HG03196 (cell line): ENCODE results near the gene AQP12B.

ENCODE experiments used
- ATAC-seq: cut with Tn5 transposase; IDR thresholded peaks from one replicate; pipeline ENCODE4 v1.9.1; 2021; ENCODE audit not compliant: unreplicated experiment

The AQP12B gene

DNA sequence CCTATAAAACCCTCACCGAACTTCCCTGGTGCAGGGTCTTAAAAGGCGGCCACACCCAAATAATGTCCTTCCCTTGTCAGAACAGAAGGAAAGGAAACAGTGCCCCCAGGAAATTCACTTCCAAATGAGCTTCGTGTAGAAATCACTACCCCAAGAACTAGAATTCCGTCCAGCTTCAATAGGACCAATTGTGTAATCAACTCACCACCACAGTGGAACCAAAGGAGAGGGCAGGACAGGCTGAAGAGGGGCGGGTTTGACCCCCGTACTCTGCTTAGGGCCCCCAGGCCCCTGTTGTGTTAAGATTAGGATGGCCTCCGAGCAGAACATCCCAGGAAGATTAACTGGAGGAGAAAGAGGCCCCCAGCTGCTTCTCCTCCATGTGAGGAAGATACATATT lies 33.4 kb downstream of the AQP12B start:
- ATAC-seq = no peak

DNA sequence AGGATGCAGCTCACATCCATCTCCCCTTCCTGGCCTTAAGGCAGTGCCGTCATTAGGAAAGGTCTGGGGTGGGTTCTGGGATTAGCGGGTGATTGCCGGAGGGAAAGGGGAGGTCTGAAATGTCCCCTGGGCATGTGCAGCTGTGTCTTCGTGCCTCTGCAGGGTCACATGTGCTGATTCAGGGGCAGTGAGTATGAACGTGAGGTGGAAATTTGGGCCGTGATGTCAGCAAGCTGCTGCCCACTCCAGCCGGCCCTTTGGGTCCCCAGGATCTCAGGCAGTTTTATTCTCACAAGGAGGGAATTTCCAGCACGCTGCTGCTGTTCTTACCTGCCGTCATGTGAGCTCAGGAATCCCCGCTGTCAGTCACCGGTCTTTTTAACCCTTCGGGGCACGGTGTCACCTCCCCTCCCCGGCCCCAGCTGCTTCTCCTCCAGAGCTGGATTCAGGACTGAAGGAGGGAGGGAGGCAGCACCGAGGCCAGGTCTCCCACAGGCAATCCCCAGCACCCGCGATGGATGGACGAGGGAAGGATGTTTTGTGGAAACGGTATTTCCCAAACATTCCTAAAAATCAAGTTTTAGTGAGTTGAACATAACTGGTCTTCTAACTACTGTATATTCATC lies 33.9 kb downstream of the AQP12B start:
- ATAC-seq = no peak

DNA sequence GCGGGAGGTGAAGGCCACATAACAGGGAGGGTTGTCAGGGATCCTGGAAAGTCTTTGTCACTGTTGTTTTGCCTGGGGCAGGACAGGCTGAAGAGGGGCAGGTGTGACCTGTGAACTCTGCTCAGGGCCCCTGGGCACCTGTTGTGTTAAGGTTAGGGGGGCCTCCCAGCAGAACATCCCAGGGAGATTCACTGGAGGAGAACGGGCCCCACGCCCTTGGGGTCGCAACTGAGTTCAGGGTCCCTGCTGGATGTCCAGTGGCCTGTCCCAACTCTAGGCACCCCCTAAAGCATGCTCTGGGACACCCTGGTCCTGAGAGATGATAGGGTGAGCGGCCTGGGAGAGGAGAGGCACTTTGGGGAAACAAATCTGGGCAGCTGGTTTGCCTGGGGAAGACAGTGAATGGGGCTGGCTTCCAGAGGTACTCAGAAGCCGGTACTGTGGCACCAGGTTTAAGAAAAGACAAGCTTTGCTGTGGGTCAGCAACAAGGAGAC lies 34.5 kb downstream of the AQP12B start:
- no peak for ATAC-seq

DNA sequence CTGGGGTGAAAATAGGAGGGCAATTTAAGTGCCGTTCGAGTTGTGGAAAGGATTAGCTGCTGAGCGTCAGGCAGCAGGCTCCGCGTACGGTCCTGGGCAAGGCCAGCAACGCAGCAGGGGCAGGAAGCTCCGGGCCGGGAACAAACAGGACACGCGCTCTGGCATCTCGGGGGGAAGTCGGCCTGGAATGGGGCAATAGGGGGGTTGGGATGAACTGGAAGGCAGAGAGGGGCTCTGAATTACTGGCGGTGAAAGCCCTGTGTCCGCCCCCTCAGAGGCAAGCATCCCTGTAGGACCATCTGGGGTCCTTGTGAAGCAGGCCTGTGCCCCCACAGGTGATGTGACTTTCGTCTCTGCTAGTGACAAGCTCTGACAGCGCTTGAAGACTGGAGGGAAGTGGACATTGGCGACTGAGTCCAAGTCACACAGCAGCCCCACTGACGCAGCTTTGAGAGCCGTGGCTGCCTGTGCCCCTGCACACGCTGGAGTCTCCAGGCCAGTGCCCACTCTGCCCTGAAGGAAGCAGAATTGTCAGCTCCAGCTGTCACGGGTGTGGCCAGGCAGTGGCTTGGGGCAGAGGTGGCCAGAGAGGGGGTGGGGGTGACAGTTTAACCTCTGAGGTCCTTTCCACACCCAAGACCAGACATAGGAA lies 35.1 kb downstream of the AQP12B start:
- no peak for ATAC-seq

DNA sequence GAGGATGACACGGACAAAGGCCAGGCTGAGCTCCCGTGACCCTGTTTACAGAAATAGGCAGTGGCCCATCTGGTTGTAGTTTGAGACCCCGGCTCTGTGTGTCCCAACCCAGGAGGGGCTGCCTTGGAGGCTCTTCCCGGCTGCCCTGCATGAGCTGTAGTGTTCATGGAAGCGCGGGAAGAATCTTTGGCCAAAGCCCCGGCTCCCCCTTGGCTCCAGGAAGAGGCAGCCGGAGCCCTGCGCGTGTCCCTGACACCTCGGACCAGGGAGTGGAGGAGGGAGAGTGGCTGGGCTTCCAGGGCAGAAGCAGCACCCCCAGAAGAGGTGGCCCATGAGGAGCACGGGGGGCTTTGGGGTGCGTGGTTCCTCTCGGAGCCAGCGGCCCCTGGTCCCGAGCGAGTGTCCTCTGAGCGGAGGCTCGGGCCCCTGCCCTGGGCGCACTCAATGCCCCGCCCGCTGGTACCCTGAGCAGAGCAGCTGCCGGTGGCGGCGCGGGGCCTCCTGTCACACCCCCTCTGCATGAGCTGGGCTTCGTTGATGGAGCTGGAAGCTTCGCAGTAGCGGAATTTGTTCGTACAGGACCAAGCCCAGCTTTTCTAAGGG lies 35.7 kb downstream of the AQP12B start:
- no peak for ATAC-seq

DNA sequence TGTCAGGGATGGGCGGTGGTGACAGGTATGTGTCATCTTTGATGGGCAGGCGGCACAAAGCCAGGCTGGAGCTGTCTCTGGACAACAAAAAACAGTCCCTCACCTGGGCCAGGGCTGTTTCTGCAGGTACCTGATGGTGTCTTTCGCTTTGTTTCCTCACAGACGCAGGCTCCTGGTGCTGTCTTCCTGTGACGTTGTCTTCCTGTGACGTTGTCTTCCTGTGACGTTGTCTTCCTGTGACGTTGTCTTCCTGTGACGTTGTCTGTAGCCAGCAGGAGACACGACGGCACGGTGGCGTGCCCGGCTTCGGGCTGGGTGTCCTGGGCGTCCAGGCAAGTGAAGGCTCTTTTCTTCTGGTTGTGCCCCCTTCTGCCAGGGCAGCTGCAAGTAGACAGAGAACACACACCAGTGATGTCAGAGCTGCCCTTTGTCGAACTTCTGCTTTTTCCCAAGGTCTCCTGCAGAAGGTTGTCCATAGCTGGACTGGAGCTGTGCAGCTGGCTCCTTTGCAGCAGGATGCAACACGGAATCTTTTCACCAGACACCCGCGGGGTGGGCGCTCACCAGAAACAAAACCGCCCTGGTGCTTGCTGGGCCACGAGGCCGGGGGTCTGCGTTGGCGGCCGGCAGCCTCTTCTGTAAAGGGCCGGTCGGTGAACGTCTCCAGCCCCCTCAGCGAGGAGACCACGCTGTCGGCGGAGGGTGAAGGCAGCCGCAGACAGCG lies 36.3 kb downstream of the AQP12B start:
- no peak for ATAC-seq

DNA sequence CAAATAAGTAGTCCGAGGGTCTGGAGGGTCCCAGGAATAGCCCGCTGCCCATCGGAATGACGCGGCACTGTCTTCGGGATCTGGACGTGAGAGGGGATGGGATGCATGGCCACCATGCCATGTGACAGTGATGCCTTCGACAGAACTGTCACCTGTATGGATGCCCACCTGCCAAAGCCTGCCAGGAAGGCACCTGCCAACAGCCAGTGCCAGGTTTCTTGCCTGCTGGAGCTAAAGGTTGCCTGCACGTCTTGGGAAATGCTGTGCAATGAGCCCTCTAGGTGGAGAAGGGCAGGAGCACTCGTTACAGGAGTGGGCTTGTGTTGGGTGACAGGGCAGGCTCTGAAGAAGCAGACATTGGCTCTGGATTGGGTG lies 36.9 kb downstream of the AQP12B start:
- ATAC-seq = no peak

DNA sequence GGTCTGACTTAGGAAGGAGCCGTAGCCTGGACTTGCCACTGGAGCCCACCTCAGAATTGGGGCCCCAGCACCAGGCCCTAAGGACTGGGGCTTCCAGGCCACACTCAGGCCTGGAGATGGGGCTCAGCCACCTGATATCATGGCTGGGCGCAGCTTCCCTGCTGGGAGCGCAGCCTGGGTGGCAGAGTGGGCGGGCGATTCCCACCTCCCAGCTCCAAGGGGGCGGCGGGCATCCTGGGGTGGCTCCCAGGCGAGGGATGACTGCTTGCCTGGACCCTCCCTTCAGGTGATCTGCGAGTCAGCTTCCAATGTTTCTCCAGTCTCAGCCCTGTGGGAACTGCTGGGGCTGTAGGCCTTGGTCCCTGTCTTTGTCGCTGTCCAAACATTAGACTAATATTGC lies 37.3 kb downstream of the AQP12B start:
- ATAC-seq = no peak

DNA sequence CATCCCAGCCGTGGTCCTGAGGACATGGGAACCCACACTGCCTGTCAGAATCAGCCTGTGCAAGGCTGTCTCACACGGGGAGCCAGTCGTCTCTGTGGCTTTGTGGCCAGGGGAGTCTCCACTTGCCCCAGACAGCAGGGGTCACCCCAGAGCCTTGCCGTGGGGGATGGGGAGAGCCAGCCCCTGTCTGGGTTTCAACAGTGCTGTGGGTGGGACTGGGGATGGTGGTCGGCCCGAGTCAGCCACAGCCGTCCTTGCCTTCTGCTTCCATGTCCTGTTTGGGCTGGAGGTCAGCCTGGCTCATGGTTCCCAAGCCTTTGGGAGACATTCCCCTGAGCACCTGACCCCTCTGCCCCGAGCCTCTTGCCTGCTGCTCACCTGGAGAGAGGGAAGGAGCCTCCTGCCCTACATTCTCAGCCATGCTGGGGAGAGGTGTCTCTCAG lies 37.8 kb downstream of the AQP12B start:
- no peak for ATAC-seq

DNA sequence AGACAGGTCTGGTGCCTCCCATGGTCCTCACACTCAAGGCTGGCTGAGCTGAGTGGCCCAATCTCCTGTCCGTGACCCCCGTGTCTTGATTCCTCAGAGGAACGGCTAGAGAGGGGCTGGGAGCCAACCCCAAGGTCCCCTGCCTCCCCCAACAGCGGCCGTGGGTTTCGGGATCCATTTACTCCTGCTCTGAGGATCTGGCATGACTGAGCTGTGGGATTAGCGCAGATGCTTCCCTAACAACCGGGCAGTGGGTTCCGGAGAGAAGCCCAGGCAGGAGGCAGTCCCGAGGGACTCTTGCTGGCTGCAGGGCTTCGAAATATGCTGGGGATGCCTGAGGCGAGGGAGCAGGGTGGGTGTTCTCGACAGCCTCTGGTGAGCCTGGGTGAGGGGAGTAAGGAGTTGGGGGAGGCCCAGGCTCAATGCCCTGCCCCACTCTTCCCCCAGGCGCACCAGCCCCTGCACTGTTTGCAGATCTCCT lies 38.5 kb downstream of the AQP12B start:
- no peak for ATAC-seq

DNA sequence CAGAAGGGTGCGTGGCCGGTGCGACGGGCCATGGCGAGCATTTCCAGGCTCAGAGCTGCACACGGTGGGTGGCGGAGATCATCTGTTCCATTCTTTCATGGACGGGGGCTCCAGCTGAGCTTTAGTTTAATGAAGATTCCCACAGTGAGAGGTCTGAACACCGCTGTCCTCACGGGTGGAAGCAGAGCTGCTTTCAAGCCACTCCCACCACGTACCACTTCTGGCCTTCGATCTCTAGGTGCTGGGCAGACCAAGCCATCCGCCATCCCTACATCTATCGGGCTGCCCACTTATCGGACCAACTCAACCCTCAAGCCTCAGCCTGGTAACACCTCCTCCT lies 38.9 kb downstream of the AQP12B start:
- no peak for ATAC-seq

DNA sequence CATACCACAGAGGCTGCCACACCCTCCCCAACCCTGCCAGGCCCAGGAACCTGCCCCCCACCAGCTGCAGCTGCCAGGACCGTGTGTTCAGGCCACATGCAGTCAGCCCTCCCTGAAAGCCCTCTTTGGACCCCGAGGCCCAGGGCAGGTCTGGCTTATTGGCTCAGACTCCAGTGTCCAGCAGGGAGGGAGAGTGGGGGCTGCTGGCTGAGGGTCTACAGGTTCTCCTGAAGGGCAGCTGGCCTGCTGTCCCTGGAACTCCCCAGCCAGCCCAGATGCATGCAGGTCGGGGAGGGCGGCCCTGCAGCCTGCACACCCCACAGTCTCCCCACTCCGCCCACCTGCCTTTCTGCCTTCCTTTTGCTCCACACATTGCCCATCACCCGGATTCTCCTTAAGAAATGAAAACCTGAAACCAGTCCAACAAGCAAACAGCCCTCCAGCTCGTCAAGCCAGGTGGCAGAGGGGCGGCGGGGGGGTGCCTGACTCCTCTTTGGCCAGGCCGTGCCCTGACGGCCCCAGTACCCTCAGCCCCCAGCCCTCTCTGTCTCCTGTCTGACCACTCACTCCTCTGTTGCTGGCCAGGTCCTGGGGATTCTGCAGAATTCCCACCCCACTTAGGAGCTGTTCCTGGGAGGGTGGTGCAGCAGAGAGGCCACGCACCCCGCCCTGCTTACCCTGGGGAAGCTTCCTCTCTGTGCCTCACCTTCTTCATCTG lies 39.4 kb downstream of the AQP12B start:
- no peak for ATAC-seq

DNA sequence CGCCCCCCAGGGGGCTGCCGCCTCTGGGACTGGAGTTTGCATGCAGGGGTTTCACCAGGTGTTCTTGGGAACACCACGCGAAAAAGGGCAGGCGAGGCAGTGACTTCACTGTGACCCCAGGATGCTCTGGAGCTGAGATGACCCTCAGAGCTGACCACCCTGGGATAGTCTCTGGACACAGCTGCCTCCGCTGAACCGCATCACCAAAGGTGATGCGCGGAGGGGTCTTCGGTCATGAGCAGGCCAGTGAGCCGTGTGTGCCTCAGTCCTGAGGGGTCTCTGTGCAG lies 39.9 kb downstream of the AQP12B start:
- ATAC-seq = no peak

DNA sequence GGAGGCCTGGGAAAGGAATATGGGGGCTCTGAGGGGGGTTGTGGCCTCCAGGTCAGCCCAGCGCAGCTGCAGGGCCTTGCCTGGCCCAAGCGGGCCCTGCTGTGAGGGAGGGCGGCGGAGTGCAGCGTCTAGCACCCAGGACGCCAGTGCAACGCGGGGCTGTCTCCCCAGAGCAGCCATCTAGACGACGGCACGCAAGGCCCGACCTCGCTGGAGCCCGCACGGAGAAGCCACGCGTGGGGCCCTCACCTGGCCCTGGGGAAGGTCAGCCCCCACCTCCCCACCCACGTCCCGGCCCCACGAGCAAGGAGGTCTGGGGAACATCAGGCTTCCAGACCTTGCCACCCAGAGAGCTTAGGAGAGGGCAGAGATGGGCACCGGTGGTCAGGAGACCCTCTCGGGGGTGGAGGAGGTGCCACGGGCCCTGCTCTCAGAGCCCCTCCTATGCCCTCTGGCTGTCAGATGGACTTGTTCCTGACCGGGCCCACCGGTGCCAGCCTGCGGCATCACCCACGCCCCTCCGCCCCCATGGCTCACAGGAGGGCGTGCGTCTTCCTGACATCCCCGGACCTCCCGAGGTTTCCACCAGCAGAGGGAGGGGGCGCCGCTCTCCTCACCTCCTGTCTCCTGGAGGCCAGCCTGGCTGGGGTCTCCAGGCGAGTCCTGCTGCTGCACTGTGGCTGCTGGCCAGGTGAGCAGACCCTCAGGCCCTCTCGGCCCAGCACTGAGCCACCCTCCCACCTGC lies 40.5 kb downstream of the AQP12B start:
- no peak for ATAC-seq

DNA sequence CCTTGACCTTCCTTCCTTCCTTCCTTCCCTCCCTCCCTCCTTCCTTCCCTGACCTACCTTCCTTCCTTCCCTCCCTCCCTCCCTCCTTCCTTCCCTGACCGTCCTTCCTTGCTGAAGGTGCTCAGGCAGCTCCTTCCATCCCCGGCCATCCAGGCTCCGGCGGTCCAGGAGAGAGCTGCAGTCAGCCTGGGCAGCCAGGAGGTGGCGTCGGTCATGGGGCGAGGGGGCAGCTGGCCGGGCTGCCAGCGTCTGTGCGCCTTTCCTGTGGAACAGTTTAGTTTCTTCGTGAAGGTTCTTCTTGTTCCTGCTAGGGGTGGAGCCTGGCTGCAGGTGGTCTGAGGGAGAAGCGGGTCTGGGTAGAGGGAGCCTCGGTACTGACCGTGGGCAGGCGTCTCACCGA lies 41.7 kb downstream of the AQP12B start:
- ATAC-seq = no peak

DNA sequence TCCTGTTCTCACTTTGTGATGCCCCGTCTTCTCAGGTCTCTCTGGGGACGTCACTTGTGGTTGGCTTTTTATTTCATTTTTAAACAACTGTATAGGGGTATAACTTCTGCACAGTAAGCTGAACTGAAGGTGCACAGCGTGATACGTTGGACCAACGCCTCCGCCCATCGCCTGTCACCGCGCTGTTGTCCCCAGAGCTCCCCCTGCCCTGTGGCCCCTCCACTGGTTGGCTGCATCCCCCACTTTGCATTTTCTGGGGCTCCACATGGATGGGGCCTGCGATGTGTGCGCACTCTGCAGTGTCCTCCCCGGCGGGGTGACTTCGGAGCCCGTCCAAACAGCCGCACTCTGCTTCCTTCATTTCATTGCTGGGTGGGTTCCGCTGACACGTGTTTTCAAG lies 43.1 kb downstream of the AQP12B start:
- ATAC-seq = no peak

DNA sequence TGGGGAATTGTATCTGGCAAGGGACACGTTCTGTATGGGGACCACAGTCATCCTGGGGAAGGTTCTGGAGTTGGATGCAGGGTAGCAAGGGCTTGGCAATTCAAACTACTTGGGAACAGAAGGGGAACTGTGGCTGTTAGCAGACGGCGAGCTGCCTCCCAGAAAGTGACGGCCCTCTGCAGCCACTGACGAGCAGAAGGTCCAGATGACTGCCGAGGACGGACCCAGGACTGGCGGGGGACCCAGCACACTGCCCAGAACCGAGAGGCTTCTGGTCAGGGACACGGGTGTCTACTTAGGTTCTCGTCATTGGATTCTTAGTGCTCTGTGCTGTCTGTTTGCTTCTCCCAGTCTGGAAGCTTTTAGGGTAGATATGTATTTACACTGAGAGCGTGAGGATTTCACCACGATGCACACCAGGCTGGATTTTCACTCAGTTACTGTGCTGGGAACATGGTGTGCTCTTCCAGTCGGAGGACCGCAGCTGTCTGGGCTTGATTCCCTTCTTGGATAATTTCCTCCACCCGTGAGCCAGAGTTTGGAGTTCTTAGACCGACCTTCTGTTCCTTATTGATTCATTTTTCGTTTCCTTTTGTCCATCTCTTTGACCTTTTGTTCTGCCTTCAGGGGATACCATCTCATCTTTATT lies 44.0 kb downstream of the AQP12B start:
- ATAC-seq = no peak

DNA sequence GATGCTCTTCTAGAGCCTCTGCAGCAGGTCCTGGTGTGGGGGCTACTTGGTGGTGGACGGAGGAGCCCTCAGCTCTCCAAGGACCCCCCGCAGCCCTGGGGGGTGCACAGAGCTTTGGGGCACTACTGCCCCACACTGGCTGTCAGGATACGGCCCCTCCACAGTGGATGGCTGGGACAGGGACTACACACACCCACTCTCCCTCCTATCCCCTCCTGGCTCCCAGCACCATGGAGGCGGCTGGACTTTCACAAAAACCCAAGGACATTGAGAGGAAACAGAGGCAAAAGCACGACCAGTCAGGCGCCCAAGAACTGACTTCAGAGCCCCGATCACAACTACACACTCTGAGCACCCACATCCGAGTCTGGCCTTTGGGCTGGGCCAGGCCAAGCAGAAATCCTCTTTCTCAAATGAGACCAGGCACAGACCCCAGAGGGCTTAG lies 44.8 kb downstream of the AQP12B start:
- ATAC-seq = no peak

DNA sequence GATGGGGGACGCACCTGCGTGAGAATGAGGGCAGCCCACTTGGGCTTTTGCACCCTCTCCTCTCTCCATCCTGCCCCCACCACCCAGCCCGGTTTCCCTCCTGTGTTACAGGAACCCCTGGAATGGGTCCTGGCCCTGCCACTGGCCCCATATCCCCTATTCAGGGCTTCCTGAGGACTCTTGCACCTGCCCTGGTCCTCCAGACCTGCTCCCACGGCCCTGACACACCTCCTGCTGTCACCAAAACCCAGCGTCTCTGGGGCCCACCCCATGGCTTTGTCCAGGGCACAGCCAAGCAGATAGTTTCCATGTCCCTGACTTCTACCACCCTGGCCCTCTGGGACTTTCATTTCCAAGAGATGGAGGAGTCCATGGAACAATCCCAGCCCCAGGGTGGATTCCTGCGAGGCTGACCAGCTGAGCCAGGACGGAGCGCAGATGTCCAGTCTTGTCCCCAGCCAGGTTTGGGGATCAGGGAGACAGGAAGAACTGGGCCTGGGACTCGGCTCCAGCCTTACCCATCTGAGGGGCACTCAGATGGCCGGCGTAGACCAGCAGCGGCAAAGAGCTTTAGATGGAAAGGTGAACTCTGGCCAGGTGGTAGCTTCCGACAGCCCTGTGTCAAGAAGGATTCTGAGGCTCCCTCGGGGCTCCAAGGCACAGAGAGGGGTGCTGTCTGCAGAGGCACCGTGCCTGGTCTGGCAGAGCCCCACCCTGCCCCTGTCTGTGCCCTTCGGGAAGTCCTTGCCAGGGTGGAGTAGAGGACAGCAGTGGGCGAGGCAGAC lies 45.4 kb downstream of the AQP12B start:
- ATAC-seq = no peak
